ENCODE results near the gene ACAA2.
"Not testable (repeated sequence)": the region's sequence is repeated elsewhere in the genome, so short reads cannot be mapped to it uniquely, and the experiment has no call there.

The ACAA2 gene

DNA sequence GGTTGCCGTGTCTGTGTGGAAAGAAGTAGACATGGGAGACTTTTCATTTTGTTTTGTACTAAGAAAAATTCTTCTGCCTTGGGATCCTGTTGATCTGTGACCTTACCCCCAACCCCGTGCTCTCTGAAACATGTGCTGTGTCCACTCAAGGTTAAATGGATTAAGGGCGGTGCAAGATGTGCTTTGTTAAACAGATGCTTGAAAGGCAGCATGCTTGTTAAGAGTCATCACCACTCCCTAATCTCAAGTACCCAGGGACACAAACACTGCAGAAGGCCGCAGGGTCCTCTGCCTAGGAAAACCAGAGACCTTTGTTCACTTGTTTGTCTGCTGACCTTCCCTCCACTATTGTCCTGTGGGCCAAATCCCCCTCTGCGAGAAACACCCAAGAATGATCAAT, 12.8 kb downstream of the ACAA2 start:
- not testable (repeated sequence) for H3K36me3 ChIP-seq (ENCODE audit: control insufficient read depth, insufficient read depth, low read length); H3K27me3 ChIP-seq (ENCODE audit: control insufficient read depth, insufficient read depth, low read length); H3K4me3 ChIP-seq (ENCODE audit: low read length); H3K9ac ChIP-seq (ENCODE audit: low read length); H3K4me1 ChIP-seq (ENCODE audit: control insufficient read depth, insufficient read depth, low read length); H3K9me3 ChIP-seq (ENCODE audit: control insufficient read depth, low read length)

DNA sequence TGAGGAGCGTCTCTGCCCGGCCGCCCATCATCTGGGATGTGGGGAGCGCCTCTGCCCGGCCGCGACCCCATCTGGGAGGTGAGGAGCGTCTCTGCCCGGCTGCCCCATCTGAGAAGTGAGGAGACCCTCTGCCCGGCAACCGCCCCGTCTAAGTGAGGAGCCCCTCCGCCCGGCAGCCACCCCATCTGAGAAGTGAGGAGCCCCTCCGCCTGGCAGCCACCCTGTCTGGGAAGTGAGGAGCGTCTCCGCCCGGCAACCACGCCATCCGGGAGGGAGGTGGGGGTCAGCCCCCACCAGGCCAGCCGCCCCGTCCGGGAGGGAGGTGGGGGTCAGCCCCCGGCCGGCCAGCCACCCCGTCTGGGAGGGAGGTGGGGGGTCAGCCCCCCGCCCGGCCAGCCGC, 13.5 kb downstream of the ACAA2 start:
- not testable (repeated sequence) for H3K36me3 ChIP-seq (ENCODE audit: control insufficient read depth, insufficient read depth, low read length); H3K27me3 ChIP-seq (ENCODE audit: control insufficient read depth, insufficient read depth, low read length); H3K4me1 ChIP-seq (ENCODE audit: control insufficient read depth, insufficient read depth, low read length); H3K9me3 ChIP-seq (ENCODE audit: control insufficient read depth, low read length); H3K9ac ChIP-seq (ENCODE audit: low read length); H3K4me3 ChIP-seq (ENCODE audit: low read length)

DNA sequence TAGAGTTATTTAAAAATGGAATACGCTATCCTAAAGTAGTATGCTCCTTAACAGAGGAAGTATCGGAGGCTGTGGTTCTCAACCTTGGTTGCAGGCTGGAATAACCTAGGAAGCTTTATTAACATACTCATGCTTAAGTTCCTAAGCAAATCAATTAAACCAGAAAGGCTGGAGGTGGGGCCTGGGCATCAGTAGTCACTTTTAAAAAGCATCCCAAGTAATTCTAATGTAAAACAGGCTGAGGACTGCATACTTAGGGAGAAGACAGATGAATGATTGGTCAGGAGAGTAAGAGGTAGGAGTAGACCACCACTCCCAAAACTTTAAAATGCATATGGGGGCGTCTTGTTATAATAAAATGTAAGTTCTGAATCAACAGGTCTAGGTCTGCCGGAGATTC, 15.3 kb downstream of the ACAA2 start:
- H3K27me3 ChIP-seq (ENCODE audit: control insufficient read depth, insufficient read depth, low read length) = no peaks in the 10 kb centered on the region
- no peaks in the 10 kb centered on the region for H3K36me3 ChIP-seq (ENCODE audit: control insufficient read depth, insufficient read depth, low read length)
- no peak overlapping the region for H3K9ac ChIP-seq (ENCODE audit: low read length)
- no peaks in the 10 kb centered on the region for H3K4me1 ChIP-seq (ENCODE audit: control insufficient read depth, insufficient read depth, low read length)
- H3K9me3 ChIP-seq (ENCODE audit: control insufficient read depth, low read length) = no peaks in the 10 kb centered on the region
- no peak overlapping the region for H3K4me3 ChIP-seq (ENCODE audit: low read length)

DNA sequence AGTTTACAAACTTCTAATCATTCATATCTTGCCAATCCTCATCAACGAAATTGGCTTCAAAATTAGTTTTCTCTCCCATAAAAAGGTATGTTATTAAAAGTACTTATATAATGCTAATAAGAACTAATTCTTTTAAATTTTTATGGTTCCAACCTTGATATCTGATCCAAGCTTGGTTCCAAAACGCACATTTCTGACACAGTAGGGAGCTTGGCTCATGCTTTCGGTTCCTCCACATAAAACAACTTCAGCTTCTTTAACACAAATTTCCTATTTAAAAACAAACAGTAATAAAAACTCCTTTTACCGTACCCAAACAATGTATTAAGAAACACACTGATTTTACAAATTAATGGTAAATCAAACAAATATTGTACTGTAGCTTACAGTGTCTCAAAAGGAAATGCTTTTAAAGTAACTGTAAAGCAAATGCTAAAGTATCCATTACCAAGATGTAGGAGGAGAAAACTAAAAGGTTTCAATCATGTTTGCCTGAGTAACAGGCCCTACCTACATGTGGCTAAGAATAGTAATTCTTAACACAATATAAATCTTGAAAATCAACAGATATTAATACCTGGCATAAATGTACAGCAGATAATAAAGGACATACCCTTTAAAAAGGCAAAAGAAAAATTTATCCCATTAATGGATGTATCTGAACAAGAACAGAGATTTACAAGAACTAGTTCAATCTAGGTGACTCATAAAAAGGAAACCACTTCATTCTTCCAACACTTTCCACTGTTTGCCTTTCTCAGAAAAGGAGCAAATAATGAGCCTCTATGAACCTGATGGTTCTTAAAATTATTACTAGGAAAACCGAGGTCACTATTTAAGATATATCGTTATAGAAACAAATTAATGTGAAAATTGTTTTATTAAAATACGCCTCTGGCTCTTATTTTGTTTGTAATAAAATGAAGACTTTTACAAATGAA, 17.5 kb downstream of the ACAA2 start:
- Histone ChIP-seq H3K4me3 (ENCODE audit: low read length) (no peak overlapping the region), H3K27me3 (ENCODE audit: control insufficient read depth, insufficient read depth, low read length) (no peaks in the 10 kb centered on the region), H3K36me3 (ENCODE audit: control insufficient read depth, insufficient read depth, low read length) (no peaks in the 10 kb centered on the region), H3K9me3 (ENCODE audit: control insufficient read depth, low read length) (no peaks in the 10 kb centered on the region), H3K4me1 (ENCODE audit: control insufficient read depth, insufficient read depth, low read length) (no peaks in the 10 kb centered on the region), H3K9ac (ENCODE audit: low read length) (no peak overlapping the region)

DNA sequence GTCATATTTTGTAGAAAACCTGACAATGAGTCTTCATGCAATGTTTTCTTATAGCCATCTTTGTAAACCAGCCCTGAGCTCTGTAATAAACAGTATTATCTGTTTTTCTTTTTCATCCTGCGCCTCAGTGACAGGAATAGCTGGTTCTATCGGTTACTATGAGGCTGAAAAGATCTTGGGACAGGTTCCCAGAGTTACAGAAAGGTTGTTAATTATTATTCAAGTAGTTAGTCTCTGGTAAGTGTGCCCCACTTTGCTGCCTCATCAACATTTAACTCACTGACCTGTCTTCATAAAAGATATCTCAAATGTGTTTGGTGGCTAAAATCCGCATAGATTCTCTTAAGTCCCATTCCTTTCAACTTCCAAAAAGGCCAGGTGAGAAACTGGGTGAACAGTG, 18.6 kb downstream of the ACAA2 start:
- no peaks in the 10 kb centered on the region for H3K4me1 ChIP-seq (ENCODE audit: control insufficient read depth, insufficient read depth, low read length)
- no peak overlapping the region for H3K4me3 ChIP-seq (ENCODE audit: low read length)
- H3K27me3 ChIP-seq (ENCODE audit: control insufficient read depth, insufficient read depth, low read length) = no peaks in the 10 kb centered on the region
- no peaks in the 10 kb centered on the region for H3K36me3 ChIP-seq (ENCODE audit: control insufficient read depth, insufficient read depth, low read length)
- no peak overlapping the region for H3K9ac ChIP-seq (ENCODE audit: low read length)
- H3K9me3 ChIP-seq (ENCODE audit: control insufficient read depth, low read length) = no peaks in the 10 kb centered on the region

DNA sequence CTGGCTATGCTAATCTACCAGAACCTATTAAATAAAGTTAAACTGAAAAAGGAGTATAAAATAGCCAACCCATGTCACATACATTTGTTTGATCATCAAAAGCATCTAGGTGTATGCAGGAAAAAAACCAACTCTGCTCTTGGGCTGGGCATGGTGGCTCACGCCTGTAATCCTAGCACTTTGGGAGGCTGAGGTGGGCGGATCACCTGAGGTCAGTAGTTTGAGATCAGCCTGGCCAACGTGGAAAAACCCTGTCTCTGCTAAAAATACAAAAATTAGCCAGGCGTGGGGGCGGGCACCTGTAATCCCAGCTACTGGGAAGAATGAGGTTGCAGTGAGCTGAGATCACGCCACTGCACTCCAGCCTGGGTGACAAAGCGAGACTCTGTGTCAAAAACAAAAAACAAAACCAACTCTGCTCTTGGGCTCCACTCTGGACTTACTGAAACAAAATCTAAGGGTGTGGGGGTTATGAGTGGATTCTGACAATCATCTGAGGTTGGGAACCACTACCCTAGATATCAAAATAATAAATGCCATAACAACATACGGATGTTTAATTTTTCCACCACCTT, 23.7 kb downstream of the ACAA2 start:
- not testable (repeated sequence) for H3K4me3 ChIP-seq (ENCODE audit: low read length); H3K4me1 ChIP-seq (ENCODE audit: control insufficient read depth, insufficient read depth, low read length); H3K36me3 ChIP-seq (ENCODE audit: control insufficient read depth, insufficient read depth, low read length); H3K27me3 ChIP-seq (ENCODE audit: control insufficient read depth, insufficient read depth, low read length); H3K9ac ChIP-seq (ENCODE audit: low read length); H3K9me3 ChIP-seq (ENCODE audit: control insufficient read depth, low read length)

DNA sequence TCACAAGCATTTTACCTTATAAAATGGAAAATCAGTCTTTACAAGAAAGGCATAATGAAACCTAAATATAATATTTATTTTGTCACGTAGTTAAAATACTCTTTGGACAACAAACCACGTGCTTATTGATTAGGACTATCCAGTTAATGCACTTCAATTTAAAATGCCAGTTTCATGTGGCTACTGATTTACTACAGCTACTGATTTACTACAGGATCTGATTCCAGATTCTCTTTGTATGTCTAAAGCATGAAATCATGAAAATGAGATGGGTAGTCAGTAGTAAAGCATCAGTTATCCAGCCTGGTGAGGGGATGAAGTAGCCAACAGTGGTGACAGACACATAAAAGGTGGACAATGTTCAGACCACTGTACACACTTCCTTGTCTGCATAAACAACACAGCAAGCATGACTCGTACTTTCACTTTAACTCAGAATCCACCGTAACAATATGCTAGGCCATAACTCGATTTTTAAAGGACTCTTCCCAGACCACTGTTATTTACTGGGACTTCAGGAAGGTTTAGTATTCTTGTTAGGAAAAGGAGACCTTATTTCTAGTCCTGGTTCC, 24.9 kb downstream of the ACAA2 start:
- Histone ChIP-seq H3K4me1 (ENCODE audit: control insufficient read depth, insufficient read depth, low read length) (peaks cover 6% of the 10 kb centered on the region), H3K9ac (ENCODE audit: low read length) (peak overlapping the region; percentile 10), H3K36me3 (ENCODE audit: control insufficient read depth, insufficient read depth, low read length) (no peaks in the 10 kb centered on the region), H3K27me3 (ENCODE audit: control insufficient read depth, insufficient read depth, low read length) (no peaks in the 10 kb centered on the region), H3K4me3 (ENCODE audit: low read length) (no peak overlapping the region), H3K9me3 (ENCODE audit: control insufficient read depth, low read length) (no peaks in the 10 kb centered on the region)

DNA sequence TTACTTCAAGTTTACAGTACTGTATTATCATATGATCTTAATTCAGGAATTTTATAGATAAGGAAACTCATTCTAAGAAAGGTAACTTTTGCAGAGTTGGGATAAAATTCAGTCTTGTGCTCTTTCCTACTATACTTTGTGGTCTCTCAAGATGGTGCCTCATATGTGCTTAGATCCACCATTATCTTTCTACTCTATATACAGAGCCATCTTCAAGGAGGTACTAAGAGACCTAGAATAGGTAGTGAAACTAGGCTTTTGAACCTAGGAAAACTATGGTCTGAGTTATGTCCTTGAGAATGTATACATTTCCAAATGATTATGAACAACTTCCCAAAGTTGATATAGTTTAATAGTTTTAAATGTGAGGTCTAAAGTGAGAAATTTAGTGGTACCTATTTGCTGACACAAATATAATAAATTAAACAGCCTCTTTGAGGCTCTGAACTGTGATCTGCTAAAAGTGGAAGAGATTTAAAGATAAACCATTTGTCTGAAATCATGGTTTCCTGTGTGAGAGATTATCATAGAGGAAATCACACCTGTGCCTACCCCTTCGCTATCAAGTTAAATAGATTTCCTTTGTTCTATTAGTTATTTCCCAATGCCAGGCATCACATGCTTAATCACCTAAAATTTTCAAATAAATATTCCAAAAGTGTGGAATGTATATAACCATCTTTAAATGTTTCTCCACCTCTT, 27.2 kb downstream of the ACAA2 start:
- no peak overlapping the region for H3K9ac ChIP-seq (ENCODE audit: low read length)
- no peaks in the 10 kb centered on the region for H3K36me3 ChIP-seq (ENCODE audit: control insufficient read depth, insufficient read depth, low read length)

DNA sequence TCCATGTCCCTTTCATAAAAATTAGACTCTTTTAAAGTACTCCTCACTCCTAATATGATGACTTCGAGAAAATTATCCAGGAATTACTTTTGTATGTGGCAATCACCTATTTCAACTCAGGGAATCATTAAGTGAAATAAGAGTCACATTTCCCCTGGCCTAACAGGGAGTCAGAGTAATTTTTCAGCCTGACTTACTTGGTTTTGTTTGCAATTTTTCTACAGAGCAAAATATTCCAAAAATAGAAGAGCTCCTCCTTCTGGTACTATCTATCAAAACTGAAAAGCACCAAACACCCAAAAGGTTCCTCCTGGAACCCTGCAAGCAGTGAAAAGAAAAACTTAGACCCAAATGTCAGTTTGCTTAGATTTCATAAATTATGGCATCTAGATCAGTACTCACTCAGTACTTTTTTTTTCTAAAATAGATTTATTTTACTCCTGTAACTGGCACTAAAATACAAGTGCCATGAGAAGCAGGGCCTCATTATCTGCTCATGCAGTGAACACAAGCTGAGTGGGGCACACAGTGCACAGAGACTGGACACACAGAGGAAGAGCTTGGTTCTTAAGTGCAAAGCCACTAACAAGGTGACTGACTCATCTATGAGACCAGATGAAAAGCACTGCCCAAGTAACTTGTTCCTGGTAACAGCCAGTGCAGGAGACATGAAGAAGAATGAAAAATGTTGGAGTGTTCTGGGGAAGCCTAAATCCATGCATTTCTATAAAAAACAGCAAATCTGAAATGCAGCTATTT, 28.7 kb downstream of the ACAA2 start:
- Histone ChIP-seq H3K4me1 (ENCODE audit: control insufficient read depth, insufficient read depth, low read length) (peaks cover 6% of the 10 kb centered on the region), H3K4me3 (ENCODE audit: low read length) (no peak overlapping the region), H3K36me3 (ENCODE audit: control insufficient read depth, insufficient read depth, low read length) (no peaks in the 10 kb centered on the region), H3K27me3 (ENCODE audit: control insufficient read depth, insufficient read depth, low read length) (no peaks in the 10 kb centered on the region), H3K9ac (ENCODE audit: low read length) (no peak overlapping the region), H3K9me3 (ENCODE audit: control insufficient read depth, low read length) (no peaks in the 10 kb centered on the region)

More for the DNA sequence above, 27.2 kb downstream of the ACAA2 start:
- peaks cover 6% of the 10 kb centered on the region for H3K4me1 ChIP-seq (ENCODE audit: control insufficient read depth, insufficient read depth, low read length)
- H3K9me3 ChIP-seq (ENCODE audit: control insufficient read depth, low read length) = no peaks in the 10 kb centered on the region
- H3K4me3 ChIP-seq (ENCODE audit: low read length) = no peak overlapping the region
- no peaks in the 10 kb centered on the region for H3K27me3 ChIP-seq (ENCODE audit: control insufficient read depth, insufficient read depth, low read length)

DNA sequence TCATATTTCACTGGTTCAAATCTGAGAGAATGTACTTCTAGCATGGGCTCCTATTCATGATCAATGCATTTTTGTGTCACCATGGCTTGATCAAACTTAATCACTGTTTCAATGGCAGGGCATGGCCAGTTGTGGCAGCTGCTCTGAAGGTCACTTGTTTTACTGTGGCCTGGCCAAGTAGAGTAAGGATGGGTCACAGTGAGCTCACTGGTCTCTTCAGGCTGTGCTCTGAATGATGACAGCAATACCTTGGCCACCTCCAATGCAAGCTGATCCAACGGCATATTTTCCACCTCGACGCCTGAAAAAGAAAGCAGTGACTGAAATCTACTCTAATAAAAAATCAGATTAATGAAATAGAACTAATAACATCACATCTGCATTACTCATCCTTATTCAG, 29.7 kb downstream of the ACAA2 start:
- H3K36me3 ChIP-seq (ENCODE audit: control insufficient read depth, insufficient read depth, low read length); H3K9ac ChIP-seq (ENCODE audit: low read length); H3K4me3 ChIP-seq (ENCODE audit: low read length): not testable (repeated sequence)

DNA sequence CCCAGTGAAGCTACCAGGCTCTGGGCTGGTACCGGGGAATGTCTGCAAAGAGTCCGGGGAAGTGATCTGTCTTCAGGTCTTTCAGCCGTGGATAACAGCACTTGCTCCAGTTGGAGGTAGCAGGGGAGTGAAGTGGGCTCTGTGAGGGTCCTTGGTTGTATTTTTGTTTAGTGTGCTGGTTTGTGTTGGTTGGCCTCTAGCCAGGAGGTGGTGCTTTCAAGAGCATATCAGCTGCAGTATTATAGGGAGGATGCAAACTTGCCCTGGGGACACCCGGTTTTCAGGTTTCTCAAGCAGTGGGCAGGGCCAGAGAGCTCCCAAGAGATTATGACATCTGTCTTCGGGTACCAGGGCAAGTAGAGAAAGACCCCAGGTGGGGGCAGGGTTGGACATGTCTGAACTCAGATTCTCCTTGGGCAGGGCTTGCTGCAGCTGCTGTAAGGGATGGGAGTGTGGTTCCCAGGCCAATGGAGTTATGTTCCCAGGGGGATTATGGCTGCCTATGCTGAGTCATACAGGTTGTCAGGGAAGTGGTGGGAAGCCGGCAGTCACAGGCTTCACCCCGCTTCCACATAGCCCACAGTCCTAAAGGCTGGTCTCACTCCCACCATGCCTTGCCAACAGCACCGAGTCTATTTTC, 34.4 kb downstream of the ACAA2 start:
- Histone ChIP-seq H3K4me3 (ENCODE audit: low read length) (no peak overlapping the region), H3K9me3 (ENCODE audit: control insufficient read depth, low read length) (no peaks in the 10 kb centered on the region), H3K36me3 (ENCODE audit: control insufficient read depth, insufficient read depth, low read length) (no peaks in the 10 kb centered on the region), H3K9ac (ENCODE audit: low read length) (no peak overlapping the region), H3K4me1 (ENCODE audit: control insufficient read depth, insufficient read depth, low read length) (no peaks in the 10 kb centered on the region), H3K27me3 (ENCODE audit: control insufficient read depth, insufficient read depth, low read length) (no peaks in the 10 kb centered on the region)

More for the DNA sequence above, 29.7 kb downstream of the ACAA2 start:
- H3K4me1 ChIP-seq (ENCODE audit: control insufficient read depth, insufficient read depth, low read length); H3K27me3 ChIP-seq (ENCODE audit: control insufficient read depth, insufficient read depth, low read length); H3K9me3 ChIP-seq (ENCODE audit: control insufficient read depth, low read length): not testable (repeated sequence)
